ENCODE data around the gene OR10G4.

DNA sequence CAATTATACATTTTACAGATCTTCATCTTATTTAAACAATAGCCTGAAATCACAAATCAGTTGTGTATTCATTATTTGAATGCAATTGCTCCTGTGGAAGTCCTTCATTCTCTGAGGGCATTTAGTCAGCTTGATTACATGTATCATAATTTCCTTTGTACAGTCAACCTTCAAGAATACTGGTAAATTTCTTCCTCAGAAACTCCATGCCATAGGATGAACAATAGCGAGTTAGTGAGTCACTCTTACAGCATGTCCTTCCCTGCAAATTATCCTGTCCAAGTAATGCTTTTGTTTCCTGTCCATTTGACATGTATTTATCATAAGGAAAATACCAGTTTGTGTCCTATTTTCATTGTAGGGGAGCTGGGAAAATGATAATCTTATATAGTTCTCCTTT lies 39.0 kb upstream of the OR10G4 start:
- TF ChIP-seq, protein P1, sequence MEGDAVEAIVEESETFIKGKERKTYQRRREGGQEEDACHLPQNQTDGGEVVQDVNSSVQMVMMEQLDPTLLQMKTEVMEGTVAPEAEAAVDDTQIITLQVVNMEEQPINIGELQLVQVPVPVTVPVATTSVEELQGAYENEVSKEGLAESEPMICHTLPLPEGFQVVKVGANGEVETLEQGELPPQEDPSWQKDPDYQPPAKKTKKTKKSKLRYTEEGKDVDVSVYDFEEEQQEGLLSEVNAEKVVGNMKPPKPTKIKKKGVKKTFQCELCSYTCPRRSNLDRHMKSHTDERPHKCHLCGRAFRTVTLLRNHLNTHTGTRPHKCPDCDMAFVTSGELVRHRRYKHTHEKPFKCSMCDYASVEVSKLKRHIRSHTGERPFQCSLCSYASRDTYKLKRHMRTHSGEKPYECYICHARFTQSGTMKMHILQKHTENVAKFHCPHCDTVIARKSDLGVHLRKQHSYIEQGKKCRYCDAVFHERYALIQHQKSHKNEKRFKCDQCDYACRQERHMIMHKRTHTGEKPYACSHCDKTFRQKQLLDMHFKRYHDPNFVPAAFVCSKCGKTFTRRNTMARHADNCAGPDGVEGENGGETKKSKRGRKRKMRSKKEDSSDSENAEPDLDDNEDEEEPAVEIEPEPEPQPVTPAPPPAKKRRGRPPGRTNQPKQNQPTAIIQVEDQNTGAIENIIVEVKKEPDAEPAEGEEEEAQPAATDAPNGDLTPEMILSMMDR (IDR thresholded peaks at IDR 0.05), result no peak
- TF ChIP-seq POLR2AphosphoS5 (IDR thresholded peaks at IDR 0.05) (no peak), POLR2A (IDR thresholded peaks at IDR 0.05; ENCODE audit: low read depth) (no peak)

Measured in esophagus muscularis mucosa (tissue), 3 donors.